Measurements from ENCODE around the gene KRTAP29-1. TPM values are rescaled to one million over a fixed set of nuclear protein-coding genes. Genes with fewer than 3 reads are reported as not detected.

Gene KRTAP29-1, protein sequence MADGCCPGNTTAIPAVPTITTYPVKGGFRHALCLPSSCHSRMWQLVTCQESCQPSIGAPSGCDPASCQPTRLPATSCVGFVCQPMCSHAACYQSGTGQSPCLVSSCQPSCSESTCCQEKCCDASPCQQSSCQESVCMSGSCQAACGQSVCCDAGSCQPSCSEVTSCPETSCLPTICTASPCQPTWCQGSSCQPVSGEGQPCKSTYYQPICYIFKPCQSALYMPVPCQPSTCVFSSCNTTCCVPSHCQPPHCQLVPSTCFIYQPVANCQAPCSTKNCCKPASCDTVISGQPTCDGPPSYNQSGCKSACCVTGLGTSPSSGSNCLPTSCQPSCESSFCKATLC
- not detected in 2 replicates for total RNA-seq

GRCh38 chr17:41301916-41302901 is at the start of gene KRTAP29-1:
KRTAP29-1 (minus strand) TSS chr17:41302851; CDS start chr17:41302851, 0 bp downstream.

GRCh38 chr17:41350381-41350878 is 47.8 kb upstream of the KRTAP29-1 start, which contains the start of gene KRT33A:
KRT33A (minus strand) TSS chr17:41350828; CDS start chr17:41350767, 61 bp downstream.

GRCh38 chr17:41315204-41315794 is 12.6 kb upstream of the KRTAP29-1 start, which contains the start of gene KRTAP17-1:
KRTAP17-1 (minus strand) TSS chr17:41315710; CDS start chr17:41315650, 60 bp downstream.

DNA sequence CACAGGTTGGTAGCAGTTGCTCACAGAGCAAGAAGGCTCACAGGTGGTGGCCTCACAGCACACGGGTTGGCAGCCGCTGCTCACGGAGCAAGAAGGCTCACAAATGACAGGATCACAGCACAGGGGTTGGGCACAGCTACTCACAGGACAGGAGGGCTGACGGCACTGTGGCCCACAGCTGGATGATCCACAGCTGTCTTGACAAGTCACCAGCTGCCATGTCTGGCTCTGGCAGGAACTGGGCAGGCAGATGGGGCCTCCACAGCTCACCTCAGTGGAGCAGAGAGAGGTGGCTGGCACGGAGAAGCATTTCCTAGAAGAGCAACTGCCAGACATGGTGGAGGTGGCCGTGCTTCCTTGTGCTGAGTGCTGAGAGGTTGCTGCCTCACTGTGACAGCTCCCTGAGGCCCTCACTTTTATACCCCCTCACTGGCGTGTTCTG is 6.3 kb upstream of the KRTAP29-1 start, which contains the start of gene KRTAP16-1:
TSS of gene KRTAP16-1 (minus strand) at position 392 of the 442 bp plus-strand sequence. CDS start at position 336, 56 bp downstream.

GRCh38 chr17:41275648-41276190 is 26.9 kb downstream of the KRTAP29-1 start, which contains the start of gene KRTAP9-7:
KRTAP9-7 (plus strand) TSS chr17:41275698; CDS start chr17:41275698, 0 bp downstream.

DNA sequence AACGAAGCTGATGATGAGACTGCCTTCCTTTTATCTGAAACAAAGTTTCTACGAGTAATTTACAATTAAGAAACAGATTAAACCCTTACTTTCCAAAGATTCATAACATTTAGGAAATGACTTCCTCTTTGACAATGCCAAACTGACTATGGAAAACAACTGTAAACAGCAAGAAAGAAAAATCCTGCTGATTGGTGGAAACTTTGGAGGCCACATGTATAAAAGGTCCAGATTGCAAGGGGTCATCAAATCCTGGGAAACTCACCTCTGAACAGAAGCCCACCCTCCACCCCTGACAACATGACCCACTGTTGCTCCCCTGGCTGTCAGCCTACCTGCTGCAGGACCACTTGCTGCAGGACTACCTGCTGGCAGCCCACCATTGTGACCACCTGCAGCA is 37.6 kb downstream of the KRTAP29-1 start, which contains the start of gene KRTAP9-6:
TSS of gene KRTAP9-6 (plus strand) at position 301 of the 400 bp plus-strand sequence. CDS start at position 301, 0 bp downstream.

GRCh38 chr17:41255381-41256290 is 47.0 kb downstream of the KRTAP29-1 start, which contains the start of gene KRTAP9-9:
KRTAP9-9 (plus strand) TSS chr17:41255384.

Other genes starting within 250 kb of the KRTAP29-1 start
- gene KRTAP2-2, start 247.6 kb downstream of the KRTAP29-1 start, total RNA-seq: not detected in 2 replicates
- not detected in 2 replicates for gene KRTAP2-3, start 242.7 kb downstream of the KRTAP29-1 start, total RNA-seq
- not detected in 2 replicates for gene KRTAP2-4, start 237.0 kb downstream of the KRTAP29-1 start, total RNA-seq
- not detected in 2 replicates for gene KRTAP4-7, start 218.7 kb downstream of the KRTAP29-1 start, total RNA-seq
- not detected in 2 replicates for gene KRTAP4-8, start 204.7 kb downstream of the KRTAP29-1 start, total RNA-seq
- not detected in 2 replicates for gene KRTAP4-16, start 200.6 kb downstream of the KRTAP29-1 start, total RNA-seq
- not detected in 2 replicates for gene KRTAP4-9, start 197.5 kb downstream of the KRTAP29-1 start, total RNA-seq
- not detected in 2 replicates for gene KRTAP4-11, start 184.5 kb downstream of the KRTAP29-1 start, total RNA-seq
- not detected in 2 replicates for gene KRTAP4-12, start 178.7 kb downstream of the KRTAP29-1 start, total RNA-seq
- not detected in 2 replicates for gene KRTAP4-6, start 162.3 kb downstream of the KRTAP29-1 start, total RNA-seq
- not detected in 2 replicates for gene KRTAP4-5, start 153.0 kb downstream of the KRTAP29-1 start, total RNA-seq
- gene KRTAP4-4, start 142.1 kb downstream of the KRTAP29-1 start, total RNA-seq: not detected in 2 replicates
- not detected in 2 replicates for gene KRTAP4-3, start 134.6 kb downstream of the KRTAP29-1 start, total RNA-seq
- gene KRTAP4-2, start 124.6 kb downstream of the KRTAP29-1 start, total RNA-seq: not detected in 2 replicates
- not detected in 2 replicates for gene KRTAP4-1, start 117.9 kb downstream of the KRTAP29-1 start, total RNA-seq
- gene KRTAP9-1, start 113.0 kb downstream of the KRTAP29-1 start, total RNA-seq: not detected in 2 replicates
- gene KRTAP9-2, start 76.2 kb downstream of the KRTAP29-1 start, total RNA-seq: not detected in 2 replicates
- not detected in 2 replicates for gene KRTAP9-3, start 70.4 kb downstream of the KRTAP29-1 start, total RNA-seq
- gene KRTAP9-8, start 64.9 kb downstream of the KRTAP29-1 start, total RNA-seq: not detected in 2 replicates
- gene KRTAP9-4, start 53.2 kb downstream of the KRTAP29-1 start, total RNA-seq: not detected in 2 replicates
- not detected in 2 replicates for gene KRTAP9-9, start 47.5 kb downstream of the KRTAP29-1 start, total RNA-seq
- not detected in 2 replicates for gene KRTAP9-6, start 37.5 kb downstream of the KRTAP29-1 start, total RNA-seq
- not detected in 2 replicates for gene KRTAP9-7, start 27.2 kb downstream of the KRTAP29-1 start, total RNA-seq
- gene KRTAP16-1, start 6.5 kb upstream of the KRTAP29-1 start, total RNA-seq: not detected in 2 replicates
- gene KRTAP17-1, start 12.9 kb upstream of the KRTAP29-1 start, total RNA-seq: not detected in 2 replicates
- gene KRT33A, start 48.0 kb upstream of the KRTAP29-1 start, total RNA-seq: not detected in 2 replicates
- not detected in 2 replicates for gene KRT33B, start 67.0 kb upstream of the KRTAP29-1 start, total RNA-seq
- gene KRT34, start 79.5 kb upstream of the KRTAP29-1 start, total RNA-seq: 0.91 TPM in 1 of 2 replicates, not detected in the other
- not detected in 2 replicates for gene KRT31, start 94.8 kb upstream of the KRTAP29-1 start, total RNA-seq
- not detected in 2 replicates for gene KRT37, start 121.7 kb upstream of the KRTAP29-1 start, total RNA-seq
- gene KRT38, start 138.1 kb upstream of the KRTAP29-1 start, total RNA-seq: not detected in 2 replicates
- not detected in 2 replicates for gene KRT32, start 164.5 kb upstream of the KRTAP29-1 start, total RNA-seq
- not detected in 2 replicates for gene KRT35, start 178.3 kb upstream of the KRTAP29-1 start, total RNA-seq
- not detected in 2 replicates for gene KRT36, start 187.1 kb upstream of the KRTAP29-1 start, total RNA-seq
- gene KRT13, start 202.8 kb upstream of the KRTAP29-1 start, total RNA-seq: not detected in 2 replicates
- 0.65 and 1.1 TPM in 2 replicates for gene KRT15, start 216.0 kb upstream of the KRTAP29-1 start, total RNA-seq
- gene KRT19, start 225.5 kb upstream of the KRTAP29-1 start, total RNA-seq: 23.1 and 78.7 TPM in 2 replicates